GM21390 (cell line): ENCODE data around the gene GALNT2.
A peak's percentile ranks its signal among the peaks of the same experiment; 100 is the strongest.

Experiments used
- ATAC-seq: cut with Tn5 transposase; IDR thresholded peaks from one replicate; pipeline ENCODE4 v1.9.1; 2021; ENCODE audit not compliant: unreplicated experiment

Gene GALNT2

GRCh38 chr1:230158415-230159291 lies 91.6 kb downstream of the GALNT2 start:
- no peak for ATAC-seq

GRCh38 chr1:230159580-230159979 lies 92.5 kb downstream of the GALNT2 start:
- ATAC-seq, result no peak

- no peak for ATAC-seq
These were observed 94.1 kb downstream of the GALNT2 start for GRCh38 chr1:230160957-230161771.

GRCh38 chr1:230163205-230163604 lies 96.2 kb downstream of the GALNT2 start:
- ATAC-seq, result no peak

- ATAC-seq, result no peak
These were observed 96.7 kb downstream of the GALNT2 start for GRCh38 chr1:230163719-230164118.

- ATAC-seq, result no peak
These were observed 98.5 kb downstream of the GALNT2 start for GRCh38 chr1:230165536-230165935.

- no peak for ATAC-seq
These were observed 99.5 kb downstream of the GALNT2 start for GRCh38 chr1:230166366-230167132.

- no peak for ATAC-seq
These were observed 100.4 kb downstream of the GALNT2 start for GRCh38 chr1:230167419-230167852.

GRCh38 chr1:230169454-230170152 lies 102.6 kb downstream of the GALNT2 start:
- peak; percentile 46 for ATAC-seq

GRCh38 chr1:230170153-230170547 lies 103.1 kb downstream of the GALNT2 start:
- ATAC-seq, result peak; percentile 45

- ATAC-seq, result no peak
These were observed 103.6 kb downstream of the GALNT2 start for GRCh38 chr1:230170622-230171021.

- ATAC-seq, result no peak
These were observed 104.4 kb downstream of the GALNT2 start for GRCh38 chr1:230171356-230172015.

GRCh38 chr1:230172016-230172537 lies 105.0 kb downstream of the GALNT2 start:
- ATAC-seq, result no peak

- ATAC-seq, result no peak
These were observed 106.3 kb downstream of the GALNT2 start for GRCh38 chr1:230173187-230173975.

- no peak for ATAC-seq
These were observed 107.0 kb downstream of the GALNT2 start for GRCh38 chr1:230174041-230174440.

- ATAC-seq, result no peak
These were observed 107.6 kb downstream of the GALNT2 start for GRCh38 chr1:230174471-230175162.

GRCh38 chr1:230175163-230175747 lies 108.2 kb downstream of the GALNT2 start:
- no peak for ATAC-seq

- ATAC-seq, result no peak
These were observed 108.8 kb downstream of the GALNT2 start for GRCh38 chr1:230175839-230176238.
